HG02759 (cell line): Measurements from ENCODE around the gene PPP3CA.
"Not testable (repeated sequence)": the region's sequence is repeated elsewhere in the genome, so short reads cannot be mapped to it uniquely, and the experiment has no call there.

ENCODE experiments used
- ATAC-seq: cut with Tn5 transposase; IDR thresholded peaks from one replicate; pipeline ENCODE4 v1.9.1; 2021; ENCODE audit warnings: mild to moderate bottlenecking, moderate library complexity; ENCODE audit not compliant: unreplicated experiment

PPP3CA gene

GRCh38 chr4:101104312-101105052 is 242.8 kb downstream of the PPP3CA start:
- peak; percentile 39 for ATAC-seq

GRCh38 chr4:101103381-101104142 is 243.8 kb downstream of the PPP3CA start:
- peak; percentile 89 for ATAC-seq

GRCh38 chr4:101102114-101102742 is 245.1 kb downstream of the PPP3CA start:
- ATAC-seq, result no peak

- no peak for ATAC-seq
Observed at GRCh38 chr4:101101072-101101471, 246.3 kb downstream of the PPP3CA start.

GRCh38 chr4:101098666-101099400 is 248.5 kb downstream of the PPP3CA start:
- no peak for ATAC-seq

- ATAC-seq, result not testable (repeated sequence)
Observed at GRCh38 chr4:101092609-101093008, 254.7 kb downstream of the PPP3CA start.

GRCh38 chr4:101089168-101089567 is 258.2 kb downstream of the PPP3CA start:
- ATAC-seq, result no peak

- no peak for ATAC-seq
Observed at GRCh38 chr4:101086801-101087586, 260.3 kb downstream of the PPP3CA start.

GRCh38 chr4:101083131-101083530 is 264.2 kb downstream of the PPP3CA start:
- no peak for ATAC-seq

- no peak for ATAC-seq
Observed at GRCh38 chr4:101081695-101082369, 265.5 kb downstream of the PPP3CA start.

GRCh38 chr4:101081166-101081565 is 266.2 kb downstream of the PPP3CA start:
- ATAC-seq, result no peak

- ATAC-seq, result no peak
Observed at GRCh38 chr4:101078950-101079349, 268.4 kb downstream of the PPP3CA start.

- no peak for ATAC-seq
Observed at GRCh38 chr4:101076032-101076431, 271.3 kb downstream of the PPP3CA start.

- no peak for ATAC-seq
Observed at GRCh38 chr4:101075536-101075935, 271.8 kb downstream of the PPP3CA start.

- no peak for ATAC-seq
Observed at GRCh38 chr4:101074326-101074725, 273.0 kb downstream of the PPP3CA start.

- ATAC-seq, result no peak
Observed at GRCh38 chr4:101071241-101071640, 276.1 kb downstream of the PPP3CA start.

GRCh38 chr4:101068115-101068514 is 279.2 kb downstream of the PPP3CA start:
- ATAC-seq, result no peak

GRCh38 chr4:101067383-101067782 is 279.9 kb downstream of the PPP3CA start:
- no peak for ATAC-seq

- ATAC-seq, result no peak
Observed at GRCh38 chr4:101066626-101067170, 280.6 kb downstream of the PPP3CA start.
